Endodermal cell (in vitro differentiated cells): ENCODE data around the gene MANBA. TPM values are rescaled to one million over a fixed set of nuclear protein-coding genes. Genes with fewer than 3 reads are reported as not detected.
"Not testable (repeated sequence)": the region's sequence is repeated elsewhere in the genome, so short reads cannot be mapped to it uniquely, and the experiment has no call there.

Experiments used
- DNase-seq: peaks from one replicate; pipeline ENCODE4 v3.0.0-alpha.2; 2017
- H3K27ac ChIP-seq: 2 replicates; pipeline ENCODE4 v1.5.1; 2013; ENCODE audit warnings: mild to moderate bottlenecking, low read depth, low read length, moderate library complexity
- H3K27me3 ChIP-seq: 2 replicates; pipeline ENCODE4 v1.6.1; 2013; ENCODE audit warnings: mild to moderate bottlenecking, low read length, moderate library complexity; ENCODE audit not compliant: insufficient read depth, control insufficient read depth, poor library complexity, severe bottlenecking
- H3K36me3 ChIP-seq: 2 replicates; pipeline ENCODE4 v1.7.0; 2013; ENCODE audit warnings: mild to moderate bottlenecking, low read length, moderate library complexity; ENCODE audit not compliant: control insufficient read depth, insufficient read depth
- H3K4me1 ChIP-seq: one replicate; pipeline ENCODE4 v1.7.0; 2013; ENCODE audit warnings: low read length; ENCODE audit not compliant: control insufficient read depth, insufficient read depth
- H3K4me3 ChIP-seq: 2 replicates; pipeline ENCODE4 v1.5.1; 2013; ENCODE audit warnings: mild to moderate bottlenecking, low read length, moderate library complexity
- H3K9ac ChIP-seq: 2 replicates; pipeline ENCODE4 v1.6.1; 2013; ENCODE audit warnings: mild to moderate bottlenecking, low read length, moderate library complexity; ENCODE audit not compliant: poor library complexity, severe bottlenecking; ENCODE audit errors: extremely low read depth
- H3K9me3 ChIP-seq: 2 replicates; pipeline ENCODE4 v1.6.1; 2013; ENCODE audit warnings: mild to moderate bottlenecking, low read length, moderate library complexity; ENCODE audit not compliant: control insufficient read depth
- H3K27ac Mint-ChIP-seq: 2 replicates; pipeline ENCODE4 v1.8.0; 2020; ENCODE audit warnings: mixed read lengths
- H3K27me3 Mint-ChIP-seq: 2 replicates; pipeline ENCODE4 v1.8.0; 2021; ENCODE audit warnings: mild to moderate bottlenecking, mixed read lengths; ENCODE audit not compliant: insufficient read depth
- H3K36me3 Mint-ChIP-seq: 2 replicates; pipeline ENCODE4 v1.8.0; 2020; ENCODE audit warnings: low read depth, mixed read lengths
- H3K4me1 Mint-ChIP-seq: 2 replicates; pipeline ENCODE4 v1.8.0; 2020; ENCODE audit warnings: mixed read lengths
- H3K4me3 Mint-ChIP-seq: 2 replicates; pipeline ENCODE4 v1.8.0; 2020; ENCODE audit warnings: mild to moderate bottlenecking, moderate library complexity, mixed read lengths
- H3K9me3 Mint-ChIP-seq: 2 replicates; pipeline ENCODE4 v1.8.0; 2020; ENCODE audit warnings: mild to moderate bottlenecking, mixed read lengths
- WGBS, 2 experiments: methylation state at CpG; one replicate each; pipeline versions ENCODE4 v1.1.5 to v1.1.7; 2013; ENCODE audit warnings: missing lambda C conversion rate in 2 of 2, mixed read lengths in 1 of 2; ENCODE audit not compliant: insufficient coverage in 1 of 2, insufficient read length in 1 of 2; 5-methylcytosine and 5-hydroxymethylcytosine counted together
- total RNA-seq, 2 donors: library from RNA; stranded (reverse); fragmentation: NEBNext Ultra II Directional in 1 of 2; extraction: Animal tissue kit (Norgen Biotek cat#: 25700) in 1 of 2; gene quantifications; 2 replicates in 1 of 2; 3 replicates in 1 of 2; pipeline ENCODE4 v1.2.1, GENCODE V29; 2021
- TF ChIP-seq, protein P1 (sequence below): fragments of 200-600 bp; sonication (generic); conservative IDR thresholded peaks from 2 replicates; pipeline ENCODE4 v1.5.0; 2021; ENCODE audit warnings: antibody characterized with exemption, mild to moderate bottlenecking

Gene MANBA
- total RNA-seq, 2 donors from 2014 or later, result 30.4 to 32.0 TPM

DNA sequence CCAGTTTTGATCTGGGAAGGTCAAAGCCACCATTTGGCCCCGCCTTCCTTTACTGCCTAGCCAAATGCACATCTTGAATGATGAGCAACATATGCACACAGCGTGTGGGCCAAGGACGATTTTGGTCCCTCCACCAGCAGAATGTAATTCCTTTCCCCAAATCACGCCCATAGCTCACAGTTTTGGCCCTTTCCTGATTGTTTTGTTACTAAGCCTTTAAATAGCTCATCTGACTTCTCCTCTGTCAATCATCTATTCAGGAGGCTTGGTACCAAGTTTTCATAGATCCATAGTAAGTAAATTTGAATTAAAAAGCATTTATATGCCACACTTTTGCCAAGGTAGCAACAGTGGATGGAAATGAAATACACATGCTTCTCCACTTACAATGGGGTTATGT lies 136.3 kb downstream of the MANBA start:
- Mint-ChIP-seq H3K27ac (no peak overlapping the region), H3K36me3 (no peaks in the 10 kb centered on the region), H3K4me3 (no peak overlapping the region), H3K4me1 (no peaks in the 10 kb centered on the region), H3K27me3 (no peaks in the 10 kb centered on the region), H3K9me3 (no peaks in the 10 kb centered on the region)
- Histone ChIP-seq H3K27ac (no peak overlapping the region), H3K4me1 (no peaks in the 10 kb centered on the region), H3K4me3 (no peak overlapping the region), H3K36me3 (no peaks in the 10 kb centered on the region), H3K9me3 (no peaks in the 10 kb centered on the region), H3K9ac (no peak overlapping the region), H3K27me3 (no peaks in the 10 kb centered on the region)
- DNase-seq, result no peak
- TF ChIP-seq, protein P1, sequence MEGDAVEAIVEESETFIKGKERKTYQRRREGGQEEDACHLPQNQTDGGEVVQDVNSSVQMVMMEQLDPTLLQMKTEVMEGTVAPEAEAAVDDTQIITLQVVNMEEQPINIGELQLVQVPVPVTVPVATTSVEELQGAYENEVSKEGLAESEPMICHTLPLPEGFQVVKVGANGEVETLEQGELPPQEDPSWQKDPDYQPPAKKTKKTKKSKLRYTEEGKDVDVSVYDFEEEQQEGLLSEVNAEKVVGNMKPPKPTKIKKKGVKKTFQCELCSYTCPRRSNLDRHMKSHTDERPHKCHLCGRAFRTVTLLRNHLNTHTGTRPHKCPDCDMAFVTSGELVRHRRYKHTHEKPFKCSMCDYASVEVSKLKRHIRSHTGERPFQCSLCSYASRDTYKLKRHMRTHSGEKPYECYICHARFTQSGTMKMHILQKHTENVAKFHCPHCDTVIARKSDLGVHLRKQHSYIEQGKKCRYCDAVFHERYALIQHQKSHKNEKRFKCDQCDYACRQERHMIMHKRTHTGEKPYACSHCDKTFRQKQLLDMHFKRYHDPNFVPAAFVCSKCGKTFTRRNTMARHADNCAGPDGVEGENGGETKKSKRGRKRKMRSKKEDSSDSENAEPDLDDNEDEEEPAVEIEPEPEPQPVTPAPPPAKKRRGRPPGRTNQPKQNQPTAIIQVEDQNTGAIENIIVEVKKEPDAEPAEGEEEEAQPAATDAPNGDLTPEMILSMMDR, result no peak
- WGBS, 2 experiments, result 93% methylated on average over 3 to 4 of the region's 4 CpGs

DNA sequence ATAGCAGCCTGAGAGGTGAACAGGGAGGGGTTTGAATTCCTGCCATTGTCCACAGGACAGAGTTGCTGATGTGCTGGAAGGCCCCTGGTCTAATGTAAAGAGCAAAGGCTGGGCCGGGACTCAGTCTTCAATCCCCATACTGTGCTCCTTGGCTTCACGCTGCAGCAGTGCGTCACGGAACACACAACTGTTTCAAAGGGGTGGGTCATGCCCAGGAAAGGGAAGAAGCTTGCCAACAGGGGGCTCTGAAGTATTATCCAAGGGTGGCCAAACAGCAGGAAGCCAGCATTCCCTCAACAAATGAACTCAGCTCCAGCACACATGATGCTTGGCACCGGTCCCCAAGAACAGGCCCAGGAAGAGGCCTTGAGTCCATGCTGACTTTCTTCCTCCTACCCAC lies 137.1 kb downstream of the MANBA start:
- no peaks in the 10 kb centered on the region for H3K36me3 Mint-ChIP-seq
- WGBS, 2 experiments, result 72 to 87% methylated on average over 2 to 5 of the region's 5 CpGs

DNA sequence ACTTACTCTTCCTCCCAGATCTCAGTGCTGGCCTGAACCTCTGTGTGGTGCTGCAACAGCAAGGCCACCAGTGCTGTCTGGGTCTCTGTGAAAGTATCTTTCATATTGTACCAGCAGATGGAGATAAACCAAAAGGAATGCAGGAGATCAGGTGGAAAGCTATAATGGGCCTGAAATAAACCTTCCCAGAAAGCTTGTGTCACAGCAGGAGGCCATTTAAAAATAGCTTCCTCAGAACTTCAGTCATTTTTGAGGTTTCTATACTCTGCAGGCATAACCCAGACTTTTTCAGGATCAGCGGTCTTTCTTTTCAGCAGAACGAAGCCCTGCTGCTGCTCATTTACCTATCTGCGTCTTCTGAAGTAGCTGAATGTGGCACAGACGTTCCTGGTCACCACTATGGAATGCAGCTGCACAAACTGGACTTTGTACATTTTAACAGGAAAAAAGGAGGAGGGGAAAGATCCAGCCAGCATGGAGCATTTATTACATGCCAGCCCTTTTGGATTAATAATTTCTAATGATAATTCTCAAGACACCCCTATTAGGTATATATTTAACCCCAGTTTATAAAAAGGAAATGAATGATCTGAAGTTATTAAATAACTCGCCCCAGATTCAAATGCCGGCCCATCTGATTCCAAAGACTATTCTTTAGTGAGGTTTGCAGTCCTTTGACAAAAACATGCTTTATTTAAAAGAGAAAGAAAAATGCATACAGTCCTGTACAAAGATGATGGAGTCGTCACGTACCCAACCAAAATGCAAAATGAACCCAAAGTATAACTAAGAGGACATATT lies 139.9 kb downstream of the MANBA start:
- Mint-ChIP-seq H3K27ac (no peak overlapping the region), H3K27me3 (no peaks in the 10 kb centered on the region), H3K9me3 (no peaks in the 10 kb centered on the region), H3K4me3 (no peak overlapping the region), H3K36me3 (no peaks in the 10 kb centered on the region), H3K4me1 (no peaks in the 10 kb centered on the region)
- Histone ChIP-seq H3K27ac (no peak overlapping the region), H3K36me3 (no peaks in the 10 kb centered on the region), H3K9me3 (no peaks in the 10 kb centered on the region), H3K4me3 (no peak overlapping the region), H3K9ac (no peak overlapping the region), H3K27me3 (no peaks in the 10 kb centered on the region), H3K4me1 (no peaks in the 10 kb centered on the region)
- 83 to 91% methylated on average over 4 to 8 of the region's 8 CpGs for WGBS, 2 experiments
- TF ChIP-seq, protein P1, result peak; percentile 48
- no peak for DNase-seq

More for the DNA sequence above, 137.1 kb downstream of the MANBA start:
- Histone ChIP-seq H3K36me3 (no peaks in the 10 kb centered on the region), H3K9me3 (no peaks in the 10 kb centered on the region), H3K9ac (no peak overlapping the region), H3K27me3 (no peaks in the 10 kb centered on the region), H3K27ac (no peak overlapping the region), H3K4me1 (no peaks in the 10 kb centered on the region), H3K4me3 (no peak overlapping the region)
- H3K27ac Mint-ChIP-seq, result no peak overlapping the region
- no peak overlapping the region for H3K4me3 Mint-ChIP-seq
- no peaks in the 10 kb centered on the region for H3K9me3 Mint-ChIP-seq
- TF ChIP-seq, protein P1, result peak; percentile 61
- no peaks in the 10 kb centered on the region for H3K4me1 Mint-ChIP-seq
- DNase-seq, result peak; percentile 74
- no peaks in the 10 kb centered on the region for H3K27me3 Mint-ChIP-seq

DNA sequence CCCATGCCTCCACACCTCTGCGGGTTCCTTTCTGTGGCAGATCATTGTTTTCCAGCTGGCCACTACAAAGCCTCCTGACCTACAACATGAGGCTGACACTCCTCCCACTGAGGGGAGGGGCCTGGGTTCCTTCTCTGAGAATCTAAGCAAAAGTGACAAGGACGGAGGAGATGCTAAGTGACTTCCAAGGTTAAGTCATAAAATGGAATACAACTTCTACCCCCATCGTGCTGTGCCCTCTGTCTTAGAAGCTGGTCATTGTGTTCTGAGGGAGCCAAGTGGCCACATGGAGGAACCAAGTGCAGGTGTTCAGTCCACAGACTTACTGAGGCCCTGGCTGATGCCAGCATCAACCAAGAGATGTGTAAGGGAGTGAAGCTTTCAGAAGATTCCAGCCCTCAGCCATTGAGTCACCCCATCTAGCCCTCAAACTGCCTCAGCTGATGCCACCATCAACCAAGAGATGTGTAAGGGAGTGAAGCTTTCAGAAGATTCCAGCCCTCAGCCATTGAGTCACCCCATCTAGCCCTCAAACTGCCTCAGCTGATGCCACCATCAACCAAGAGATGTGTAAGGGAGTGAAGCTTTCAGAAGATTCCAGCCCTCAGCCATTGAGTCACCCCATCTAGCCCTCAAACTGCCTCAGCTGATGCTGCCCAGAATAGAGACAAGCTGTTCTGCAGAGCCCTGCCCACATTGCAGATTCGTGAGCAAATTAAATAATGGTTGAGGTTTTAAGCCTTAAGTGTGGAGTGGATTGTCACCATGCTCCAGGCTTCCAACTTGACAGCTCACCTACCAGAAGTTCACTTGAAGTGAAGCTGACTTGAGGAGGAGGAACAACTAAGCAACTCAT lies 140.8 kb downstream of the MANBA start:
- H3K4me3 ChIP-seq, H3K4me1 ChIP-seq, H3K36me3 ChIP-seq, H3K4me3 Mint-ChIP-seq, H3K27me3 ChIP-seq, H3K9me3 ChIP-seq, H3K27me3 Mint-ChIP-seq, H3K9me3 Mint-ChIP-seq, H3K9ac ChIP-seq, H3K27ac ChIP-seq, H3K4me1 Mint-ChIP-seq, H3K36me3 Mint-ChIP-seq, H3K27ac Mint-ChIP-seq: not testable (repeated sequence)
- WGBS, 2 experiments, result 60 to 90% methylated on average over 1 to 4 of the region's 4 CpGs
- peak; percentile 61 for DNase-seq

DNA sequence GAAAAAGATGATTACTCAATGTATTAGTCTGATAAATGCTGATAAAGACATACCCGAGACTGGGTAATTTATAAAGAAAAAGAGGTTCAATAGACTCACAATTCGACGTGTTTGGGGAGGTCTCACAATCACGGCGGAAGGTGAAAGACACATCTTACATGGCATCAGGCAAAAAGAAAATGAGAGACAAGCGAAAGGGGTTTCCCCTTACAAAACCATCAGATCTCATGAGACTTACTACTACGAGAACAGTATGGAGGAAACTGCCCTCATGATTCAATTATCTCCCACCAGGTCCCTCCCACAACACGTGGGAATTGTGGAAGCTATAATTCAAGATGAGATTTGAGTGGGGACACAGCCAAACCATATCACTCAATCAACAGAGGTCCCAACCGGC lies 141.7 kb downstream of the MANBA start:
- H3K4me3 Mint-ChIP-seq, H3K27ac ChIP-seq, H3K9me3 Mint-ChIP-seq, H3K9ac ChIP-seq, H3K27me3 ChIP-seq, H3K4me1 Mint-ChIP-seq, H3K36me3 ChIP-seq, H3K4me3 ChIP-seq, H3K4me1 ChIP-seq, H3K27ac Mint-ChIP-seq, H3K27me3 Mint-ChIP-seq, H3K9me3 ChIP-seq, DNase-seq, H3K36me3 Mint-ChIP-seq: not testable (repeated sequence)
- 88 to 93% methylated on average over 4 to 9 of the region's 9 CpGs for WGBS, 2 experiments
